GM12878 (cell line): ENCODE results near the gene APOC4. TPM values are rescaled to one million over a fixed set of nuclear protein-coding genes. Genes with fewer than 3 reads are reported as not detected.

Source experiments
- ATAC-seq: fragments of 200-7000 bp; cut with Tn5 transposase; 3 replicates; pipeline ENCODE4 v1.9.1; 2020; ENCODE audit warnings: mild to moderate bottlenecking, moderate library complexity
- BruUV-seq: library from RNA; stranded (reverse); fragments of 400-500 nt; replicated peaks from 2 replicates; lab custom pipeline; 2021; lab: Mats Ljungman, UMichigan
- CTCF ChIA-PET: fragments of 300-600 bp; sonication (Branson Sonifier 250); formaldehyde crosslinking; extraction: SDS; loops from one replicate; lab custom pipeline; 2021; ENCODE audit warnings: inconsistent platforms; lab: Yijun Ruan, JAX
- POLR2A ChIA-PET: fragments of 350-600 bp; formaldehyde crosslinking; extraction: SDS; loops from one replicate; lab custom pipeline; 2021; ENCODE audit warnings: inconsistent platforms; lab: Charles Lee
- RAD21 ChIA-PET: fragments of 300-600 bp; sonication (Branson Sonifier 250); formaldehyde crosslinking; loops from one replicate; lab custom pipeline; 2023; ENCODE audit warnings: antibody characterized with exemption; ENCODE audit not compliant: unreplicated experiment; lab: Charles Lee
- SMC1A ChIA-PET: fragments of 300-600 bp; sonication (Branson Sonifier 250); formaldehyde crosslinking; loops from one replicate; lab custom pipeline; 2023; ENCODE audit not compliant: unreplicated experiment, uncharacterized antibody; lab: Charles Lee
- DNase-seq: peaks from one replicate; pipeline ENCODE4 v3.0.0-alpha.2; 2011; ENCODE audit warnings: low read depth, low spot score
- FAIRE-seq: peaks from 3 replicates; lab custom pipeline; 2011; peaks lifted over from hg19 to GRCh38; lab: Jason Lieb, UNC
- H2AFZ ChIP-seq: 2 replicates; pipeline ENCODE4 v1.6.0; 2011; ENCODE audit warnings: low read depth, low read length, control low read depth; ENCODE audit not compliant: control insufficient read depth
- H3K27ac ChIP-seq: 2 replicates; pipeline ENCODE4 v1.5.1; 2011; ENCODE audit warnings: control low read depth; ENCODE audit not compliant: control insufficient read depth, insufficient read depth
- H3K27me3 ChIP-seq, 2 experiments: replicated peaks in 1 of 2; 2 replicates each; pipeline versions ENCODE4 v1.6.0 to v1.6.1; 2011; ENCODE audit warnings: low read length in 1 of 2; ENCODE audit not compliant: control insufficient read depth in 2 of 2, insufficient read depth in 2 of 2
- H3K36me3 ChIP-seq, 2 experiments: 2 replicates each; pipeline ENCODE4 v1.5.1; 2011; ENCODE audit warnings: low read length in 1 of 2; ENCODE audit not compliant: control insufficient read depth in 2 of 2, insufficient read depth in 2 of 2
- H3K4me1 ChIP-seq: 2 replicates; pipeline ENCODE4 v1.6.1; 2011; ENCODE audit warnings: mild to moderate bottlenecking, low read length, moderate library complexity, mixed read lengths; ENCODE audit not compliant: control insufficient read depth, insufficient read depth
- H3K4me2 ChIP-seq: 2 replicates; pipeline ENCODE4 v1.6.0; 2011; ENCODE audit warnings: control low read depth; ENCODE audit not compliant: control insufficient read depth, insufficient read depth
- H3K4me3 ChIP-seq: fragments of 200-600 bp; sonication (generic); 2 replicates; pipeline ENCODE4 v1.5.1; 2016
- H3K79me2 ChIP-seq: 2 replicates; pipeline ENCODE4 v1.6.0; 2011; ENCODE audit warnings: low read length; ENCODE audit not compliant: control insufficient read depth, insufficient read depth
- H3K9ac ChIP-seq: 2 replicates; pipeline ENCODE4 v1.8.0; 2011; ENCODE audit warnings: low read length, control low read depth, mixed read lengths; ENCODE audit not compliant: control insufficient read depth, insufficient read depth
- H3K9me3 ChIP-seq: replicated peaks from 3 replicates; pipeline ENCODE4 v1.5.1; 2011; ENCODE audit warnings: mild to moderate bottlenecking, low read length; ENCODE audit not compliant: control insufficient read depth, insufficient read depth
- H4K20me1 ChIP-seq: 2 replicates; pipeline ENCODE4 v1.6.0; 2011; ENCODE audit not compliant: control insufficient read depth, insufficient read depth
- ATF7 ChIP-seq: fragments of 450-650 bp; IDR thresholded peaks from 2 replicates; pipeline ENCODE4 v1.6.1; 2016; ENCODE audit warnings: low read depth, mild to moderate bottlenecking
- CBX5 ChIP-seq: sonication (generic); IDR thresholded peaks from 2 replicates; pipeline ENCODE4 v1.6.1; 2016; ENCODE audit warnings: low read depth, moderate library complexity, mild to moderate bottlenecking, inconsistent platforms
- CHD1 ChIP-seq: IDR thresholded peaks from 2 replicates; pipeline ENCODE4 v1.6.1; 2012; ENCODE audit warnings: low read depth, low read length, improper control_type of control experiment
- IKZF2 ChIP-seq, 2 experiments: fragments of 450-650 bp; IDR thresholded peaks; 2 replicates each; pipeline ENCODE4 v1.6.1; 2017; ENCODE audit warnings: mild to moderate bottlenecking in 2 of 2, moderate library complexity in 2 of 2
- MEF2A ChIP-seq: IDR thresholded peaks from 2 replicates; pipeline ENCODE4 v1.6.1; 2011; ENCODE audit warnings: low read depth, mild to moderate bottlenecking, low read length, moderate library complexity; ENCODE audit not compliant: insufficient read depth
- SRF ChIP-seq, 2 experiments: IDR thresholded peaks; 2 replicates each; pipeline ENCODE4 v1.6.1; 2011; ENCODE audit warnings: low read depth in 2 of 2, low read length in 2 of 2, mild to moderate bottlenecking in 1 of 2, moderate library complexity in 1 of 2
- WRNIP1 ChIP-seq: IDR thresholded peaks from 2 replicates; pipeline ENCODE4 v1.6.1; 2011; ENCODE audit warnings: low read depth, low read length, improper control_type of control experiment, borderline replicate concordance
- ZSCAN29 ChIP-seq: fragments of 450-650 bp; IDR thresholded peaks from 2 replicates; pipeline ENCODE4 v1.6.1; 2017; ENCODE audit warnings: mild to moderate bottlenecking, moderate library complexity
- WGBS: methylation state at CpG from one replicate; pipeline ENCODE4 v1.1.6; 2016; ENCODE audit warnings: low lambda C conversion rate; ENCODE audit not compliant: insufficient replicate concordance, insufficient coverage; ENCODE audit errors: missing lambda C conversion rate; 5-methylcytosine and 5-hydroxymethylcytosine counted together
- in situ Hi-C: fragments of 300-500 bp; cut with MboI; formaldehyde crosslinking; loops from 9 replicates; pipeline ENCODE4 v1.14.3; 2018; ENCODE audit warnings: mixed read lengths
- intact Hi-C: fragments of 100-400 bp; cut with micrococcal nuclease; formaldehyde crosslinking; loops from one replicate; pipeline ENCODE4 v1.14.2; 2022; ENCODE audit not compliant: unreplicated experiment
- polyA plus RNA-seq, 11 experiments: library from polyadenylated mRNA; depleted of rRNA in 4 of 11; unstranded in 6 of 11; stranded (reverse) in 5 of 11; fragments of >200 nt; fragmentation: Nextera tagmentation in 4 of 11; fragmentation: Illumina TruSeq in 1 of 11; extraction: Ambion mirVana in 4 of 11; extraction: Trizol in 1 of 11; gene quantifications; 1 replicate in 1 of 11; 2 replicates in 10 of 11; pipeline versions ENCODE4 v1.2.1 to v1.2.3, GENCODE V29; 2011 to 2016; ENCODE audit warnings: inconsistent platforms in 2 of 11, missing spikeins in 2 of 11, low read depth in 1 of 11
- total RNA-seq, 4 experiments: library from RNA; depleted of rRNA in 3 of 4; stranded (reverse); fragments of >200 nt in 3 of 4; fragmentation: Illumina TruSeq in 1 of 4; extraction: Trizol in 1 of 4; gene quantifications; 2 replicates each; pipeline versions ENCODE4 v1.2.1 to v1.2.3, GENCODE V29; 2013 to 2021
- TF ChIP-seq, protein P1 (sequence below): fragments of 450-650 bp; formaldehyde crosslinking; IDR thresholded peaks from 2 replicates; pipeline ENCODE4 v1.4.0; 2020; ENCODE audit warnings: mild to moderate bottlenecking, moderate library complexity

Gene APOC4
- total and polyA plus RNA-seq, 10 of the 15 experiments (the other 5 are each of a cell fraction or from before 2014, with no cell fraction given): not detected

DNA sequence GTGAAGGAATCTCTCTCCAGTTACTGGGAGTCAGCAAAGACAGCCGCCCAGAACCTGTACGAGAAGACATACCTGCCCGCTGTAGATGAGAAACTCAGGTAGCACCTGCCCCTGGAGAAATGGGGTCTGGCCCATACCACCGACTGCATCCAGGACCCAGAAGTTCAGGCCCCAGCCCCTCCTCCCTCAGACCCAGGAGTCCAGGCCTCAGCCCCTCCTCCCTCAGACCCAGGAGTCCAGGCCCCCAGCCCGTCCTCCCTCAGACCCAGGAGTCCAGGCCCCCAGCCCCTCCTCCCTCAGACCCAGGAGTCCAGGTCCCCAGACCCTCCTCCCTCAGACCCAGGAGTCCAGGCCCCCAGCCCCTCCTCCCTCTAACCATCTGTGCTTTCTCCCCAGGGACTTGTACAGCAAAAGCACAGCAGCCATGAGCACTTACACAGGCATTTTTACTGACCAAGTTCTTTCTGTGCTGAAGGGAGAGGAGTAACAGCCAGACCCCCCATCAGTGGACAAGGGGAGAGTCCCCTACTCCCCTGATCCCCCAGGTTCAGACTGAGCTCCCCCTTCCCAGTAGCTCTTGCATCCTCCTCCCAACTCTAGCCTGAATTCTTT, 6.8 kb downstream of the APOC4 start (continued):
- TF ChIP-seq IKZF2 (IDR thresholded peaks at IDR 0.05) (no peak), CBX5 (no peak)
- TF ChIP-seq, all 136 proteins: peak for 0

DNA sequence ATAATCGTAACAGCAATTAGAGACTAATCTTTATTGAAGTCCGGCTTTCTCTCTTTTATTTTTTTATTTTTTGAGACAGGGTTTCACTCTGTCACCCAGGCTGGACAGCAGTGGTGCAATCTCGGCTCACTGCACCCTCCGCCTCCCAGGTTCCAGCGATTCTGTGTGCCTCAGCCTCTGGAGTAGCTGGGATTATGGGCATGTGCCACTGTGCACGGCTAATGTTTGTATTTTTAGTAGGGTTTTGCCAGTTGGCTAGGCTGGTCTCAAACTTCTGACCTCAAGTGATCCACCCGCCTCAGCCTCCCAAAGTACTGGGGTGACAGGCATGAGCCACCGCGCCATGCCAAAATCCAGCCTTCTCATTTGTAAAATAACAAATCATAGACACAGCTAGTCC, 7.5 kb downstream of the APOC4 start:
- H3K27ac ChIP-seq: no peak overlapping the region
- H3K4me3 ChIP-seq: no peak overlapping the region
- H3K79me2 ChIP-seq: peaks cover 4% of the 10 kb centered on the region
- FAIRE-seq (no peak), ATAC-seq (no peak), DNase-seq (no peak)
- no peaks in the 10 kb centered on the region for H3K9me3 ChIP-seq
- no peaks in the 10 kb centered on the region for H4K20me1 ChIP-seq
- ChIA-PET CTCF (interaction anchor here (1.5 to 3.8 kb wide), 3 partner anchors 40 to 110 kb away, joined by 3 to 37 read pairs (median 4); no protein-coding TSS in a partner anchor), SMC1A (no interaction called here), RAD21 (no interaction called here), POLR2A (no interaction called here)
- H3K9ac ChIP-seq: no peak overlapping the region
- no peak overlapping the region for H2AFZ ChIP-seq
- no peak for TF ChIP-seq MEF2A
- TF ChIP-seq WRNIP1: no peak
- TF ChIP-seq CHD1: no peak
- no peak for TF ChIP-seq ZSCAN29
- TF ChIP-seq ATF7: no peak
- TF ChIP-seq SRF (IDR thresholded peaks at IDR 0.05; ENCODE audit: low read depth in 2 of 2, low read length in 2 of 2): no peak
- TF ChIP-seq, protein P1, sequence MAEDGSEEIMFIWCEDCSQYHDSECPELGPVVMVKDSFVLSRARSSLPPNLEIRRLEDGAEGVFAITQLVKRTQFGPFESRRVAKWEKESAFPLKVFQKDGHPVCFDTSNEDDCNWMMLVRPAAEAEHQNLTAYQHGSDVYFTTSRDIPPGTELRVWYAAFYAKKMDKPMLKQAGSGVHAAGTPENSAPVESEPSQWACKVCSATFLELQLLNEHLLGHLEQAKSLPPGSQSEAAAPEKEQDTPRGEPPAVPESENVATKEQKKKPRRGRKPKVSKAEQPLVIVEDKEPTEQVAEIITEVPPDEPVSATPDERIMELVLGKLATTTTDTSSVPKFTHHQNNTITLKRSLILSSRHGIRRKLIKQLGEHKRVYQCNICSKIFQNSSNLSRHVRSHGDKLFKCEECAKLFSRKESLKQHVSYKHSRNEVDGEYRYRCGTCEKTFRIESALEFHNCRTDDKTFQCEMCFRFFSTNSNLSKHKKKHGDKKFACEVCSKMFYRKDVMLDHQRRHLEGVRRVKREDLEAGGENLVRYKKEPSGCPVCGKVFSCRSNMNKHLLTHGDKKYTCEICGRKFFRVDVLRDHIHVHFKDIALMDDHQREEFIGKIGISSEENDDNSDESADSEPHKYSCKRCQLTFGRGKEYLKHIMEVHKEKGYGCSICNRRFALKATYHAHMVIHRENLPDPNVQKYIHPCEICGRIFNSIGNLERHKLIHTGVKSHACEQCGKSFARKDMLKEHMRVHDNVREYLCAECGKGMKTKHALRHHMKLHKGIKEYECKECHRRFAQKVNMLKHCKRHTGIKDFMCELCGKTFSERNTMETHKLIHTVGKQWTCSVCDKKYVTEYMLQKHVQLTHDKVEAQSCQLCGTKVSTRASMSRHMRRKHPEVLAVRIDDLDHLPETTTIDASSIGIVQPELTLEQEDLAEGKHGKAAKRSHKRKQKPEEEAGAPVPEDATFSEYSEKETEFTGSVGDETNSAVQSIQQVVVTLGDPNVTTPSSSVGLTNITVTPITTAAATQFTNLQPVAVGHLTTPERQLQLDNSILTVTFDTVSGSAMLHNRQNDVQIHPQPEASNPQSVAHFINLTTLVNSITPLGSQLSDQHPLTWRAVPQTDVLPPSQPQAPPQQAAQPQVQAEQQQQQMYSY: no peak
- peaks cover 6% of the 10 kb centered on the region for H3K4me1 ChIP-seq
- H3K4me2 ChIP-seq: no peak overlapping the region
- no peaks in the 10 kb centered on the region for H3K36me3 ChIP-seq
- intact Hi-C loops (no loop called here), in situ Hi-C loops (no loop called here)
- WGBS: 79% methylated on average over 9 of the region's 9 CpGs
- H3K27me3 ChIP-seq: no peaks in the 10 kb centered on the region
- BruUV-seq: no TSS peak
